Activated naive CD4-positive, alpha-beta T cell treated with anti-CD3 and anti-CD28 coated beads for 36 hours (primary cell): Measurements from ENCODE around the gene PSMA1. TPM values are rescaled to one million over a fixed set of nuclear protein-coding genes. Genes with fewer than 3 reads are reported as not detected.

Experiments
- CTCF ChIA-PET: fragments of 350-600 bp; sonication (Branson Sonifier 250); formaldehyde crosslinking; loops from one replicate; lab custom pipeline; 2021; ENCODE audit warnings: antibody characterized with exemption; lab: Charles Lee
- DNase-seq: peaks from one replicate; pipeline ENCODE4 v3.0.0-alpha.2; 2020
- H3K27ac Mint-ChIP-seq: one replicate; pipeline ENCODE4 v1.8.0; 2021; ENCODE audit warnings: mild to moderate bottlenecking, mixed read lengths
- H3K27me3 Mint-ChIP-seq: one replicate; pipeline ENCODE4 v1.8.0; 2021; ENCODE audit warnings: low read depth, mixed read lengths
- H3K36me3 Mint-ChIP-seq: one replicate; pipeline ENCODE4 v1.8.0; 2021; ENCODE audit warnings: low read depth, mixed read lengths
- H3K4me1 Mint-ChIP-seq: one replicate; pipeline ENCODE4 v1.8.0; 2021; ENCODE audit warnings: low read depth, mixed read lengths
- H3K4me3 Mint-ChIP-seq: one replicate; pipeline ENCODE4 v1.8.0; 2021; ENCODE audit warnings: mild to moderate bottlenecking, moderate library complexity, mixed read lengths
- H3K9me3 Mint-ChIP-seq: one replicate; pipeline ENCODE4 v1.8.0; 2021; ENCODE audit warnings: mixed read lengths
- intact Hi-C: fragments of 100-400 bp; cut with micrococcal nuclease; formaldehyde crosslinking; loops from one replicate; pipeline ENCODE4 v1.15.1; 2023
- total RNA-seq, 2 experiments: library from RNA; stranded (reverse); gene quantifications; one replicate each; pipeline ENCODE4 v1.2.3, GENCODE V29; 2021

The PSMA1 gene
- total RNA-seq, 2 experiments from 2014 or later = 367 to 375 TPM

- H3K27me3 Mint-ChIP-seq = no peaks in the 10 kb centered on the region
- H3K4me1 Mint-ChIP-seq = no peaks in the 10 kb centered on the region
- H3K36me3 Mint-ChIP-seq = no peaks in the 10 kb centered on the region
- CTCF ChIA-PET = interaction anchor here (1.6 to 4.3 kb wide), 2 partner anchors 10 to 378 kb away, joined by 4 to 42 read pairs; no protein-coding TSS in a partner anchor
- intact Hi-C loops = no loop called here
- no peak overlapping the region for H3K4me3 Mint-ChIP-seq
- H3K9me3 Mint-ChIP-seq = no peaks in the 10 kb centered on the region
- no peak for DNase-seq
- H3K27ac Mint-ChIP-seq = no peak overlapping the region
These were observed 9.1 kb upstream of the PSMA1 start for GRCh38 chr11:14529321-14529720.

GRCh38 chr11:14522801-14523200 is 2.6 kb upstream of the PSMA1 start:
- intact Hi-C loops = loop anchor here (5.0 kb wide), 1 partner anchor 450 kb away; the partner anchor contains the start of gene CALCA
- no peaks in the 10 kb centered on the region for H3K9me3 Mint-ChIP-seq
- peaks cover 21% of the 10 kb centered on the region for H3K36me3 Mint-ChIP-seq
- no peak for DNase-seq
- no peaks in the 10 kb centered on the region for H3K27me3 Mint-ChIP-seq
- CTCF ChIA-PET = interaction anchor here (1.0 to 5.9 kb wide), 3 partner anchors 12 to 660 kb away, joined by 6 to 36 read pairs (median 8); no protein-coding TSS in a partner anchor
- no peak overlapping the region for H3K4me3 Mint-ChIP-seq
- H3K4me1 Mint-ChIP-seq = peaks cover 17% of the 10 kb centered on the region
- no peak overlapping the region for H3K27ac Mint-ChIP-seq

- peaks cover 26% of the 10 kb centered on the region for H3K36me3 Mint-ChIP-seq
- no peak for DNase-seq
- intact Hi-C loops = loop anchor here (5.0 kb wide), 1 partner anchor 450 kb away; the partner anchor contains the start of gene CALCA
- H3K27ac Mint-ChIP-seq = no peak overlapping the region
- no peak overlapping the region for H3K4me3 Mint-ChIP-seq
- peaks cover 20% of the 10 kb centered on the region for H3K4me1 Mint-ChIP-seq
- no peaks in the 10 kb centered on the region for H3K27me3 Mint-ChIP-seq
- H3K9me3 Mint-ChIP-seq = no peaks in the 10 kb centered on the region
- CTCF ChIA-PET = interaction anchor here (5.9 kb wide), 1 partner anchor 385 kb away, joined by 36 read pairs; no protein-coding TSS in a partner anchor
These were observed 2.1 kb upstream of the PSMA1 start for GRCh38 chr11:14522245-14522644.

GRCh38 chr11:14520747-14521151 is 563 bp upstream of the PSMA1 start:
- Mint-ChIP-seq H3K27ac (peak overlapping the region; percentile 97), H3K36me3 (peaks cover 30% of the 10 kb centered on the region), H3K9me3 (no peaks in the 10 kb centered on the region), H3K27me3 (no peaks in the 10 kb centered on the region), H3K4me3 (peak overlapping the region; percentile 96), H3K4me1 (peaks cover 23% of the 10 kb centered on the region)
- DNase-seq = no peak
- intact Hi-C loops = loop anchor here (1.0 to 5.0 kb wide), 11 partner anchors 17 to 554 kb away; partner anchors contain the start of genes CALCA, COPB1, PDE3B and RRAS2
- CTCF ChIA-PET = interaction anchor here (0.8 to 5.9 kb wide), 4 partner anchors 11 to 494 kb away, joined by 3 to 36 read pairs (median 6); partner anchors contain the start of gene PDE3B

GRCh38 chr11:14519597-14519916 is 629 bp downstream of the PSMA1 start:
- Mint-ChIP-seq H3K4me3 (peak overlapping the region; percentile 96), H3K4me1 (peaks cover 28% of the 10 kb centered on the region), H3K27ac (peak overlapping the region; percentile 97), H3K27me3 (no peaks in the 10 kb centered on the region), H3K9me3 (no peaks in the 10 kb centered on the region), H3K36me3 (peaks cover 33% of the 10 kb centered on the region)
- CTCF ChIA-PET = interaction anchor here (0.9 to 5.9 kb wide), 4 partner anchors 19 to 388 kb away, joined by 3 to 36 read pairs (median 6); partner anchors contain the start of genes COPB1, CYP2R1 and PDE3B
- intact Hi-C loops = no loop called here
- peak; percentile 60 for DNase-seq

- H3K9me3 Mint-ChIP-seq = no peaks in the 10 kb centered on the region
- H3K36me3 Mint-ChIP-seq = peaks cover 36% of the 10 kb centered on the region
- DNase-seq = no peak
- no peaks in the 10 kb centered on the region for H3K27me3 Mint-ChIP-seq
- H3K27ac Mint-ChIP-seq = peak overlapping the region; percentile 97
- H3K4me3 Mint-ChIP-seq = peak overlapping the region; percentile 96
- peaks cover 28% of the 10 kb centered on the region for H3K4me1 Mint-ChIP-seq
- intact Hi-C loops = no loop called here
- CTCF ChIA-PET = interaction anchor here (1.2 to 5.9 kb wide), 2 partner anchors 373 to 388 kb away, joined by 3 to 36 read pairs; partner anchors contain the start of gene CYP2R1
These were observed 1.4 kb downstream of the PSMA1 start for GRCh38 chr11:14518820-14519219.

- no peak for DNase-seq
- no peak overlapping the region for H3K4me3 Mint-ChIP-seq
- H3K9me3 Mint-ChIP-seq = no peaks in the 10 kb centered on the region
- no peak overlapping the region for H3K27ac Mint-ChIP-seq
- H3K27me3 Mint-ChIP-seq = no peaks in the 10 kb centered on the region
- intact Hi-C loops = no loop called here
- H3K36me3 Mint-ChIP-seq = peaks cover 47% of the 10 kb centered on the region
- H3K4me1 Mint-ChIP-seq = peaks cover 27% of the 10 kb centered on the region
- CTCF ChIA-PET = interaction anchor here (0.5 to 0.6 kb wide), 2 partner anchors 29 to 59 kb away, joined by 3 to 7 read pairs; no protein-coding TSS in a partner anchor
These were observed 6.4 kb downstream of the PSMA1 start for GRCh38 chr11:14513800-14514199.

- no peak for DNase-seq
- intact Hi-C loops = no loop called here
- Mint-ChIP-seq H3K4me3 (no peak overlapping the region), H3K27me3 (no peaks in the 10 kb centered on the region), H3K36me3 (peaks cover 42% of the 10 kb centered on the region), H3K9me3 (no peaks in the 10 kb centered on the region), H3K4me1 (peaks cover 2% of the 10 kb centered on the region), H3K27ac (peak overlapping the region; percentile 40)
- CTCF ChIA-PET = no interaction called here
These were observed 13.7 kb downstream of the PSMA1 start for GRCh38 chr11:14506532-14506931.

- intact Hi-C loops = no loop called here
- Mint-ChIP-seq H3K9me3 (no peaks in the 10 kb centered on the region), H3K4me1 (peaks cover 13% of the 10 kb centered on the region)
These were observed 17.2 kb downstream of the PSMA1 start for GRCh38 chr11:14503023-14503422.

GRCh38 chr11:14502039-14502438 is 18.1 kb downstream of the PSMA1 start:
- intact Hi-C loops = no loop called here
- peak overlapping the region; percentile 41 for H3K27ac Mint-ChIP-seq

More at GRCh38 chr11:14503023-14503422, 17.2 kb downstream of the PSMA1 start:
- H3K27ac Mint-ChIP-seq = peak overlapping the region; percentile 69
- CTCF ChIA-PET = interaction anchor here (0.9 to 1.0 kb wide), 2 partner anchors 404 to 405 kb away, joined by 3 read pairs; no protein-coding TSS in a partner anchor
- H3K4me3 Mint-ChIP-seq = no peak overlapping the region
- DNase-seq = no peak
- H3K27me3 Mint-ChIP-seq = no peaks in the 10 kb centered on the region
- H3K36me3 Mint-ChIP-seq = peaks cover 29% of the 10 kb centered on the region

GRCh38 chr11:14500181-14500651 is 20.0 kb downstream of the PSMA1 start:
- H3K27ac Mint-ChIP-seq = peak overlapping the region; percentile 99
- H3K9me3 Mint-ChIP-seq = no peaks in the 10 kb centered on the region
- CTCF ChIA-PET = interaction anchor here (0.5 to 2.6 kb wide), 3 partner anchors 20 to 408 kb away, joined by 3 to 13 read pairs (median 6); partner anchors contain the start of gene PSMA1
- intact Hi-C loops = no loop called here
- H3K36me3 Mint-ChIP-seq = peaks cover 30% of the 10 kb centered on the region
- no peaks in the 10 kb centered on the region for H3K27me3 Mint-ChIP-seq
- DNase-seq = peak; percentile 68
- H3K4me1 Mint-ChIP-seq = peaks cover 35% of the 10 kb centered on the region
- H3K4me3 Mint-ChIP-seq = peak overlapping the region; percentile 99

More at GRCh38 chr11:14502039-14502438, 18.1 kb downstream of the PSMA1 start:
- Mint-ChIP-seq H3K4me3 (no peak overlapping the region), H3K9me3 (no peaks in the 10 kb centered on the region), H3K27me3 (no peaks in the 10 kb centered on the region), H3K4me1 (peaks cover 23% of the 10 kb centered on the region), H3K36me3 (peaks cover 33% of the 10 kb centered on the region)
- CTCF ChIA-PET = interaction anchor here (1.0 to 2.6 kb wide), 2 partner anchors 406 kb away, joined by 3 to 13 read pairs; no protein-coding TSS in a partner anchor
- no peak for DNase-seq

- no peaks in the 10 kb centered on the region for H3K27me3 Mint-ChIP-seq
- CTCF ChIA-PET = interaction anchor here (0.5 to 2.6 kb wide), 4 partner anchors 20 to 408 kb away, joined by 3 to 13 read pairs (median 6); partner anchors contain the start of gene PSMA1
- H3K27ac Mint-ChIP-seq = peak within 1 kb of the TSS; percentile 99
- peaks cover 31% of the 10 kb centered on the region for H3K36me3 Mint-ChIP-seq
- intact Hi-C loops = loop anchor here (1.0 to 5.0 kb wide), 8 partner anchors 21 to 832 kb away; partner anchors contain the start of genes FAR1 and PSMA1
- peak within 1 kb of the TSS; percentile 99 for H3K4me3 Mint-ChIP-seq
- peaks cover 40% of the 10 kb centered on the region for H3K4me1 Mint-ChIP-seq
- no peaks in the 10 kb centered on the region for H3K9me3 Mint-ChIP-seq
- DNase-seq = peak; percentile 97
These were observed 20.5 kb downstream of the PSMA1 start, which contains the start of gene COPB1 for GRCh38 chr11:14499560-14500180. TSS of gene COPB1 (minus strand) at chr11:14499811. CDS start at chr11:14498928, 883 bp downstream.
